ENCODE results near the gene SPRED3.

- TF ChIP-seq CTCF (IDR thresholded peaks at IDR 0.05) (no peak), POLR2AphosphoS5 (IDR thresholded peaks at IDR 0.05) (no peak)
Observed at GRCh38 chr19:38440592-38440991, 52.1 kb downstream of the SPRED3 start.

All from gastroesophageal sphincter (tissue), 3 donors.